Adrenal gland (tissue), 5 donors: Measurements from ENCODE around the gene ZDHHC14.

Experiments used
- CTCF ChIP-seq, 6 experiments: fragments of 450-650 bp in 4 of 6; fragments of 200-600 bp in 2 of 6; sonication (generic) in 1 of 6; IDR thresholded peaks; 1 replicate in 5 of 6; 2 replicates in 1 of 6; pipeline versions ENCODE4 v1.5.1 to v1.8.0; 2016 to 2021; ENCODE audit warnings: antibody characterized with exemption in 6 of 6, mild to moderate bottlenecking in 2 of 6, moderate library complexity in 1 of 6
- POLR2A ChIP-seq, 2 donors: fragments of 450-650 bp; IDR thresholded peaks; one replicate each; pipeline ENCODE4 v1.6.1; 2017; ENCODE audit warnings: antibody characterized with exemption in 2 of 2, mild to moderate bottlenecking in 2 of 2, moderate library complexity in 1 of 2
- donor health status: DM: no; HTN: no; CAD: no.

- TF ChIP-seq CTCF (IDR thresholded peaks at IDR 0.05) (no peak), POLR2A (IDR thresholded peaks at IDR 0.05) (no peak)
Observed at GRCh38 chr6:157708239-157708638, 327.2 kb downstream of the ZDHHC14 start.
